Stimulated activated CD4-positive, alpha-beta T cell treated with anti-CD3 and anti-CD28 coated beads, TNF-alpha, amount 100 ng/mL, for 48 hours (primary cell): ENCODE measurements around the gene ATP2A3.

Experiments used
- DNase-seq, 3 donors: peaks; one replicate each; pipeline ENCODE4 v3.0.0-alpha.2; 2020; ENCODE audit warnings: low read depth in 3 of 3

Gene ATP2A3

GRCh38 chr17:3912827-3913226 is 51.4 kb downstream of the ATP2A3 start:
- no peak for DNase-seq

GRCh38 chr17:3911271-3912053 is 52.8 kb downstream of the ATP2A3 start:
- DNase-seq: peak; percentile 42 to 73 (median 62)

- no peak for DNase-seq
These were observed 53.6 kb downstream of the ATP2A3 start for GRCh38 chr17:3910420-3911270.

- no peak for DNase-seq
These were observed 55.0 kb downstream of the ATP2A3 start for GRCh38 chr17:3909257-3909656.

GRCh38 chr17:3907483-3908216 is 56.6 kb downstream of the ATP2A3 start:
- no peak for DNase-seq

GRCh38 chr17:3906881-3907280 is 57.4 kb downstream of the ATP2A3 start:
- no peak for DNase-seq

- no peak for DNase-seq
These were observed 59.2 kb downstream of the ATP2A3 start for GRCh38 chr17:3905017-3905520.

GRCh38 chr17:3904501-3904900 is 59.7 kb downstream of the ATP2A3 start:
- no peak for DNase-seq

GRCh38 chr17:3903881-3904290 is 60.4 kb downstream of the ATP2A3 start:
- DNase-seq: no peak

GRCh38 chr17:3903051-3903825 is 61.0 kb downstream of the ATP2A3 start:
- no peak for DNase-seq

- no peak for DNase-seq
These were observed 63.6 kb downstream of the ATP2A3 start for GRCh38 chr17:3900646-3901045.

- no peak for DNase-seq
These were observed 66.5 kb downstream of the ATP2A3 start for GRCh38 chr17:3897731-3898130.

GRCh38 chr17:3896968-3897235 is 67.3 kb downstream of the ATP2A3 start:
- DNase-seq: no peak

- DNase-seq: no peak
These were observed 67.9 kb downstream of the ATP2A3 start for GRCh38 chr17:3896108-3896967.

- no peak for DNase-seq
These were observed 68.9 kb downstream of the ATP2A3 start for GRCh38 chr17:3895354-3895753.

- no peak for DNase-seq
These were observed 69.3 kb downstream of the ATP2A3 start for GRCh38 chr17:3894911-3895343.

GRCh38 chr17:3894188-3894587 is 70.0 kb downstream of the ATP2A3 start:
- DNase-seq: no peak

GRCh38 chr17:3893720-3894116 is 70.5 kb downstream of the ATP2A3 start:
- DNase-seq: no peak

GRCh38 chr17:3893003-3893719 is 71.1 kb downstream of the ATP2A3 start, which contains the start of gene CAMKK1:
Gene CAMKK1, minus strand, starts transcription at chr17:3893053. Its CDS starts 7,366 bp downstream, at chr17:3885687.
- DNase-seq: peak; percentile 78 to 89 (median 83)
